ENCODE measurements around the gene LAIR2. TPM values are rescaled to one million over a fixed set of nuclear protein-coding genes. Genes with fewer than 3 reads are reported as not detected.

Gene LAIR2
- total and polyA plus RNA-seq, 2 of the 13 experiments (the other 11 are each of a cell fraction or from before 2014, with no cell fraction given): 1.3 to 1.9 TPM

DNA sequence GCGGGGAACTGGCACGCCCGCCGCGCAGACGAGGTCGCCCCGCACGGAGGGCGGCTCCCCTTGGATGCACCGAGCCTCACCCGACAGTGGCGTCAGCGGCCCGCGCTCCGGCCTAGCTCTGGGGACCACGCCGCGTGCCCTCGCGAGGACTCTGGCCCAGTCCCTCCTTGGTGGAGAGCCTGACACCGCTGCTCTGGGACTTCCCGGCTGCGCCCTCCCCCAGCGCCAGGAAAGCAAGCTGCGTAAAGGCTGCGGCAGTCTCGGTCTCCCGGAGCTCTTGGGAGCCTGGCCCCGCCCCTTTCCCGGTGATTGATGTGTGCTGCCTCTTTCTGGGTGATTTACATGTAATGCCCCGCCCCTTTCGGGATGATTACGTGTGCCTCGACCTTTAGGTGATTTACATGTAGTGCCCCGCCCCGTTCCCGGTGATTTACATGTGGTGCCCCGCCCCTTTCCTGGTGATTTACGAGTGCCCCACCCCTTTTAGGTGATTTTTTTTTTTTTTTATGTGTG, 39.0 kb upstream of the LAIR2 start, which contains the start of gene LENG9 (continued):
- TF ChIP-seq, protein P1, sequence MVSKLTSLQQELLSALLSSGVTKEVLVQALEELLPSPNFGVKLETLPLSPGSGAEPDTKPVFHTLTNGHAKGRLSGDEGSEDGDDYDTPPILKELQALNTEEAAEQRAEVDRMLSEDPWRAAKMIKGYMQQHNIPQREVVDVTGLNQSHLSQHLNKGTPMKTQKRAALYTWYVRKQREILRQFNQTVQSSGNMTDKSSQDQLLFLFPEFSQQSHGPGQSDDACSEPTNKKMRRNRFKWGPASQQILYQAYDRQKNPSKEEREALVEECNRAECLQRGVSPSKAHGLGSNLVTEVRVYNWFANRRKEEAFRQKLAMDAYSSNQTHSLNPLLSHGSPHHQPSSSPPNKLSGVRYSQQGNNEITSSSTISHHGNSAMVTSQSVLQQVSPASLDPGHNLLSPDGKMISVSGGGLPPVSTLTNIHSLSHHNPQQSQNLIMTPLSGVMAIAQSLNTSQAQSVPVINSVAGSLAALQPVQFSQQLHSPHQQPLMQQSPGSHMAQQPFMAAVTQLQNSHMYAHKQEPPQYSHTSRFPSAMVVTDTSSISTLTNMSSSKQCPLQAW (CRISPR knock-in tag; IDR thresholded peaks at IDR 0.05): no peak
- TF ChIP-seq NCOA2 (CRISPR knock-in tag; IDR thresholded peaks at IDR 0.05) (0 out of 2 replicates have a peak, but pooled peaks have one; percentile 22), SAP130 (CRISPR knock-in tag; IDR thresholded peaks at IDR 0.05; ENCODE audit: low read depth) (peak; percentile 57), KLF12 (CRISPR knock-in tag; IDR thresholded peaks at IDR 0.05; ENCODE audit: borderline replicate concordance) (no peak), BRCA1 (CRISPR knock-in tag; IDR thresholded peaks at IDR 0.05) (peak; percentile 42; the same call in 1 of the 2 replicates), MXD4 (CRISPR knock-in tag; IDR thresholded peaks at IDR 0.05) (no peak), ZNF549 (CRISPR knock-in tag; IDR thresholded peaks at IDR 0.05) (no peak), ERF (CRISPR knock-in tag; IDR thresholded peaks at IDR 0.05) (peak; percentile 46), SRF (IDR thresholded peaks at IDR 0.05; ENCODE audit: low read depth, low read length) (no peak), FOSL2 (CRISPR knock-in tag; IDR thresholded peaks at IDR 0.05) (no peak; the same call in 1 of the 2 replicates), MIER2 (CRISPR knock-in tag; IDR thresholded peaks at IDR 0.05) (no peak), GTF3A (CRISPR knock-in tag; conservative IDR thresholded peaks at IDR 0.05) (no peak), ZMAT3 (CRISPR knock-in tag; conservative IDR thresholded peaks at IDR 0.05) (peak; percentile 46; the same call in 1 of the 2 replicates), TEAD2 (CRISPR knock-in tag; IDR thresholded peaks at IDR 0.05) (0 out of 2 replicates have a peak, but pooled peaks have one; percentile 54), KLF15 (CRISPR knock-in tag; IDR thresholded peaks at IDR 0.05; ENCODE audit: borderline replicate concordance) (no peak), KDM2A (CRISPR knock-in tag; IDR thresholded peaks at IDR 0.05; ENCODE audit: borderline replicate concordance, low read depth) (no peak; the same call in 1 of the 2 replicates), ADNP (CRISPR knock-in tag; IDR thresholded peaks at IDR 0.05) (no peak), BCL6 (CRISPR knock-in tag; IDR thresholded peaks at IDR 0.05) (0 out of 2 replicates have a peak, but pooled peaks have one; percentile 22), ZNF326 (CRISPR knock-in tag; IDR thresholded peaks at IDR 0.05; ENCODE audit: borderline replicate concordance) (no peak)
- TF ChIP-seq, protein P2, sequence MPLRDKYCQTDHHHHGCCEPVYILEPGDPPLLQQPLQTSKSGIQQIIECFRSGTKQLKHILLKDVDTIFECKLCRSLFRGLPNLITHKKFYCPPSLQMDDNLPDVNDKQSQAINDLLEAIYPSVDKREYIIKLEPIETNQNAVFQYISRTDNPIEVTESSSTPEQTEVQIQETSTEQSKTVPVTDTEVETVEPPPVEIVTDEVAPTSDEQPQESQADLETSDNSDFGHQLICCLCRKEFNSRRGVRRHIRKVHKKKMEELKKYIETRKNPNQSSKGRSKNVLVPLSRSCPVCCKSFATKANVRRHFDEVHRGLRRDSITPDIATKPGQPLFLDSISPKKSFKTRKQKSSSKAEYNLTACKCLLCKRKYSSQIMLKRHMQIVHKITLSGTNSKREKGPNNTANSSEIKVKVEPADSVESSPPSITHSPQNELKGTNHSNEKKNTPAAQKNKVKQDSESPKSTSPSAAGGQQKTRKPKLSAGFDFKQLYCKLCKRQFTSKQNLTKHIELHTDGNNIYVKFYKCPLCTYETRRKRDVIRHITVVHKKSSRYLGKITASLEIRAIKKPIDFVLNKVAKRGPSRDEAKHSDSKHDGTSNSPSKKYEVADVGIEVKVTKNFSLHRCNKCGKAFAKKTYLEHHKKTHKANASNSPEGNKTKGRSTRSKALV (CRISPR knock-in tag; IDR thresholded peaks at IDR 0.05): no peak; the same call in 1 of the 2 replicates
- TF ChIP-seq, protein P3, sequence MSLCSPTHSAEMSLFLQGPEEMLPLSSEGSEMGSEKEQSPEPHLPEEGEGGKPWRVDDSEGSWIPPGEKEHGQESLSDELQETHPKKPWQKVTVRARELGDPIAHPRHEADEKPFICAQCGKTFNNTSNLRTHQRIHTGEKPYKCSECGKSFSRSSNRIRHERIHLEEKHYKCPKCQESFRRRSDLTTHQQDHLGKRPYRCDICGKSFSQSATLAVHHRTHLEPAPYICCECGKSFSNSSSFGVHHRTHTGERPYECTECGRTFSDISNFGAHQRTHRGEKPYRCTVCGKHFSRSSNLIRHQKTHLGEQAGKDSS (CRISPR knock-in tag; IDR thresholded peaks at IDR 0.05; ENCODE audit: borderline replicate concordance, low read depth): no peak; the same call in 1 of the 2 replicates
- TF ChIP-seq, protein P4, sequence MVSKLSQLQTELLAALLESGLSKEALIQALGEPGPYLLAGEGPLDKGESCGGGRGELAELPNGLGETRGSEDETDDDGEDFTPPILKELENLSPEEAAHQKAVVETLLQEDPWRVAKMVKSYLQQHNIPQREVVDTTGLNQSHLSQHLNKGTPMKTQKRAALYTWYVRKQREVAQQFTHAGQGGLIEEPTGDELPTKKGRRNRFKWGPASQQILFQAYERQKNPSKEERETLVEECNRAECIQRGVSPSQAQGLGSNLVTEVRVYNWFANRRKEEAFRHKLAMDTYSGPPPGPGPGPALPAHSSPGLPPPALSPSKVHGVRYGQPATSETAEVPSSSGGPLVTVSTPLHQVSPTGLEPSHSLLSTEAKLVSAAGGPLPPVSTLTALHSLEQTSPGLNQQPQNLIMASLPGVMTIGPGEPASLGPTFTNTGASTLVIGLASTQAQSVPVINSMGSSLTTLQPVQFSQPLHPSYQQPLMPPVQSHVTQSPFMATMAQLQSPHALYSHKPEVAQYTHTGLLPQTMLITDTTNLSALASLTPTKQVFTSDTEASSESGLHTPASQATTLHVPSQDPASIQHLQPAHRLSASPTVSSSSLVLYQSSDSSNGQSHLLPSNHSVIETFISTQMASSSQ (IDR thresholded peaks at IDR 0.05; ENCODE audit: low read depth): no peak
- TF ChIP-seq, protein P4 (CRISPR knock-in tag; IDR thresholded peaks at IDR 0.05; ENCODE audit: borderline replicate concordance): no peak
